Keratinocyte (primary cell): Measurements from ENCODE around the gene ALOX5. TPM values are rescaled to one million over a fixed set of nuclear protein-coding genes. Genes with fewer than 3 reads are reported as not detected.

Source experiments
- DNase-seq: peaks from one replicate; pipeline ENCODE4 v3.0.0-alpha.2; 2011; ENCODE audit warnings: low read depth, missing footprints, low spot score
- FAIRE-seq: peaks from 2 replicates; lab custom pipeline; 2011; peaks lifted over from hg19 to GRCh38; lab: Jason Lieb, UNC
- H2AFZ ChIP-seq: 2 replicates; pipeline ENCODE4 v1.6.0; 2012; ENCODE audit warnings: low read length, control low read depth, inconsistent platforms; ENCODE audit not compliant: control insufficient read depth
- H3K27ac ChIP-seq: 2 replicates; pipeline ENCODE4 v1.5.1; 2011; ENCODE audit warnings: low read length; ENCODE audit not compliant: control insufficient read depth, insufficient read depth
- H3K27me3 ChIP-seq: 3 replicates; pipeline ENCODE4 v1.6.0; 2011; ENCODE audit warnings: low read length; ENCODE audit not compliant: control insufficient read depth, insufficient read depth; ENCODE audit errors: extremely low read depth
- H3K36me3 ChIP-seq, 2 experiments: 2 replicates in 1 of 2; 3 replicates in 1 of 2; pipeline ENCODE4 v1.5.1; 2011; ENCODE audit warnings: low read length in 2 of 2, mild to moderate bottlenecking in 1 of 2; ENCODE audit not compliant: control insufficient read depth in 2 of 2, insufficient read depth in 2 of 2; ENCODE audit errors: extremely low read depth in 1 of 2
- H3K4me1 ChIP-seq: 3 replicates; pipeline ENCODE4 v1.5.1; 2011; ENCODE audit warnings: low read length; ENCODE audit not compliant: control insufficient read depth, insufficient read depth; ENCODE audit errors: extremely low read depth
- H3K4me2 ChIP-seq: 3 replicates; pipeline ENCODE4 v1.6.0; 2011; ENCODE audit warnings: low read depth, low read length; ENCODE audit not compliant: control insufficient read depth, insufficient read depth; ENCODE audit errors: extremely low read depth
- H3K4me3 ChIP-seq, 3 experiments: fragments of 200-600 bp in 1 of 3; sonication (generic) in 1 of 3; 2 replicates in 2 of 3; 3 replicates in 1 of 3; pipeline ENCODE4 v1.5.1; 2011 to 2016; ENCODE audit warnings: low read length in 3 of 3, mild to moderate bottlenecking in 3 of 3, control low read depth in 2 of 3, inconsistent platforms in 1 of 3, low read depth in 1 of 3, mixed read lengths in 1 of 3, mixed run types in 1 of 3, moderate library complexity in 1 of 3; ENCODE audit not compliant: control insufficient read depth in 2 of 3, insufficient read depth in 2 of 3; ENCODE audit errors: extremely low read depth in 1 of 3
- H3K79me2 ChIP-seq: 2 replicates; pipeline ENCODE4 v1.6.0; 2012; ENCODE audit warnings: low read length; ENCODE audit not compliant: control insufficient read depth, insufficient read depth
- H3K9ac ChIP-seq: 3 replicates; pipeline ENCODE4 v1.6.0; 2011; ENCODE audit warnings: low read length; ENCODE audit not compliant: control insufficient read depth, insufficient read depth; ENCODE audit errors: extremely low read depth
- H3K9me1 ChIP-seq: 3 replicates; pipeline ENCODE4 v1.6.0; 2011; ENCODE audit warnings: low read length; ENCODE audit not compliant: control insufficient read depth, insufficient read depth; ENCODE audit errors: extremely low read depth
- H3K9me3 ChIP-seq: 2 replicates; pipeline ENCODE4 v1.5.1; 2012; ENCODE audit warnings: low read depth, low read length; ENCODE audit not compliant: control insufficient read depth
- H4K20me1 ChIP-seq: 3 replicates; pipeline ENCODE4 v1.6.0; 2011; ENCODE audit warnings: low read length; ENCODE audit not compliant: control insufficient read depth, insufficient read depth; ENCODE audit errors: extremely low read depth
- CTCF ChIP-seq, 3 experiments: IDR thresholded peaks in 1 of 3; conservative IDR thresholded peaks in 1 of 3; optimal IDR thresholded peaks in 1 of 3; 2 replicates in 2 of 3; 3 replicates in 1 of 3; pipeline versions ENCODE3 to v1.5.1; 2011; ENCODE audit warnings: low read length in 3 of 3, mild to moderate bottlenecking in 3 of 3, moderate library complexity in 2 of 3, control low read depth in 1 of 3, inconsistent platforms in 1 of 3; ENCODE audit not compliant: insufficient read depth in 2 of 3; ENCODE audit errors: extremely low read depth in 1 of 3
- EZH2 ChIP-seq: IDR thresholded peaks from one replicate; pipeline ENCODE4 v1.6.1; 2012; ENCODE audit warnings: inconsistent platforms, mild to moderate bottlenecking, low read length, moderate library complexity
- dilution Hi-C: fragments of 300-500 bp; cut with MboI; formaldehyde crosslinking; loops from one replicate; pipeline ENCODE4 v1.7.0; 2020; ENCODE audit warnings: low sequenced_read_pairs; ENCODE audit not compliant: extremely low pct_ligation_motif_present
- polyA plus RNA-seq, 5 experiments: library from polyadenylated mRNA; depleted of rRNA in 3 of 5; stranded (reverse) in 3 of 5; stranded (forward) in 1 of 5; unstranded in 1 of 5; fragments of >200 nt; gene quantifications; 1 replicate in 1 of 5; 2 replicates in 3 of 5; 3 replicates in 1 of 5; pipeline versions ENCODE4 v1.2.1 to v1.2.3, GENCODE V29; 2011 to 2012; ENCODE audit warnings: missing spikeins in 2 of 5, low read depth in 1 of 5, low replicate concordance in 1 of 5

ALOX5 gene
- polyA plus RNA-seq, 1 donor (not counting 4 experiments of a cell fraction or from before 2014, with no cell fraction given): not detected

- Histone ChIP-seq H3K4me1 (no peaks in the 10 kb centered on the region), H3K79me2 (no peaks in the 10 kb centered on the region), H3K4me2 (no peak overlapping the region), H3K27ac (no peak overlapping the region), H3K9me3 (no peaks in the 10 kb centered on the region), H4K20me1 (no peaks in the 10 kb centered on the region), H3K36me3 (no peaks in the 10 kb centered on the region), H2AFZ (no peak overlapping the region), H3K9ac (no peak overlapping the region), H3K4me3 (no peak overlapping the region), H3K9me1 (no peaks in the 10 kb centered on the region), H3K27me3 (no peaks in the 10 kb centered on the region)
- TF ChIP-seq EZH2: no peak
- TF ChIP-seq CTCF (optimal IDR thresholded peaks at IDR 0.05 in 1 of 3, IDR thresholded peaks at IDR 0.05 in 1 of 3, conservative IDR thresholded peaks at IDR 0.05 in 1 of 3; ENCODE audit: extremely low read depth in 1 of 3, insufficient read depth in 2 of 3, low read length in 3 of 3): no peak
- FAIRE-seq: no peak
- dilution Hi-C loops: no loop called here
- DNase-seq: no peak
These were observed 70.0 kb downstream of the ALOX5 start for GRCh38 chr10:45444022-45444421.

GRCh38 chr10:45444976-45445898, 71.2 kb downstream of the ALOX5 start:
- TF ChIP-seq EZH2 (no peak), CTCF (optimal IDR thresholded peaks at IDR 0.05 in 1 of 3, IDR thresholded peaks at IDR 0.05 in 1 of 3, conservative IDR thresholded peaks at IDR 0.05 in 1 of 3; ENCODE audit: extremely low read depth in 1 of 3, insufficient read depth in 2 of 3, low read length in 3 of 3) (no peak)
- no peak overlapping the region for H3K4me2 ChIP-seq
- no peak overlapping the region for H3K9ac ChIP-seq
- no peaks in the 10 kb centered on the region for H3K27me3 ChIP-seq
- H3K9me1 ChIP-seq: no peaks in the 10 kb centered on the region
- DNase-seq (no peak), FAIRE-seq (no peak)
- H4K20me1 ChIP-seq: no peaks in the 10 kb centered on the region
- H3K27ac ChIP-seq: no peak overlapping the region
- H3K9me3 ChIP-seq: no peaks in the 10 kb centered on the region
- H3K4me3 ChIP-seq: no peak overlapping the region
- H3K4me1 ChIP-seq: no peaks in the 10 kb centered on the region
- H3K36me3 ChIP-seq: no peaks in the 10 kb centered on the region
- no peak overlapping the region for H2AFZ ChIP-seq
- H3K79me2 ChIP-seq: no peaks in the 10 kb centered on the region
- dilution Hi-C loops: no loop called here
